HPDE6-E6E7 (cell line): ENCODE data around the gene RIMS1.
A peak's percentile ranks its signal among the peaks of the same experiment; 100 is the strongest.

Experiments used
- DNase-seq: peaks from one replicate; pipeline ENCODE4 v3.0.0; 2011; ENCODE audit warnings: missing footprints; ENCODE audit errors: extremely low spot score

RIMS1 gene

GRCh38 chr6:71886184-71887005 lies at the start of gene RIMS1:
RIMS1 (plus strand) TSS chr6:71886550; CDS start chr6:71887024, 474 bp downstream.
- DNase-seq, result no peak

DNA sequence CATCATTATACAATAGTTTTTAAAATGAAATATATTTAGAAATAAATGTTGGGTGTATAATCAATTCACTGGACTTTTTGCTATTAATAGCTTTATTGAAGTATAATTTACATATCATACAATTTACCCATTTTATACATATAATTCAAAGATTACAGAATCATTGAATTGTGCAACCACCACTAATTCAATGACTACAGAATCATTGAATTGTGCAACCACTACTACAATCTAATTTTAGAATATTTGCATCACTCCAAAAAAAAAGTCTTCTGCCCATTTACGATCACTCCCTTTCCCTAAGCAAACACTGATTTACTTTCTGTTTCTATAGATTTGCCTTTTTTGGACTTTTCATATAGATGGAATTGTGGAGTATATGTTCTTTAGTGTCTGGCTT lies 35.1 kb upstream of the RIMS1 start:
- DNase-seq, result no peak

GRCh38 chr6:71852948-71853347 lies 33.4 kb upstream of the RIMS1 start:
- no peak for DNase-seq

DNA sequence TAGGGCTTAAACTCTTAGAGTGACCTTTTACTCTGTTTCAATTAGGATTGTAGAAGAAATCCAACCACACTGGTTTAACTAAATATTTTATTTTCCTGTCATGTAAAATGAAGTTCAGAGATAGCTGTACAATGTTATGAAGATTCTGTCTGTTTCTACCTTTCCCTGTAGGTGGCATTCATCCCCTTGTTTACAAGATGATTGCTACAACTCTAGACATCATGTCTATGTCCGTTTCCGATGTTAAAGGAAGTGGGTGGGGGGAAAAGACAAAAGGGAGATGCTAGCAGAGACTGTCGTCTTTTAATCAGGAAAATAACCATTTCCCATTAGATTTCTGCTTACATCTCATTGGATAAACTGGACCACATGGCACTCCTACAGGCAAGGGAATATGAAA lies 30.9 kb upstream of the RIMS1 start:
- DNase-seq, result peak; percentile 7

DNA sequence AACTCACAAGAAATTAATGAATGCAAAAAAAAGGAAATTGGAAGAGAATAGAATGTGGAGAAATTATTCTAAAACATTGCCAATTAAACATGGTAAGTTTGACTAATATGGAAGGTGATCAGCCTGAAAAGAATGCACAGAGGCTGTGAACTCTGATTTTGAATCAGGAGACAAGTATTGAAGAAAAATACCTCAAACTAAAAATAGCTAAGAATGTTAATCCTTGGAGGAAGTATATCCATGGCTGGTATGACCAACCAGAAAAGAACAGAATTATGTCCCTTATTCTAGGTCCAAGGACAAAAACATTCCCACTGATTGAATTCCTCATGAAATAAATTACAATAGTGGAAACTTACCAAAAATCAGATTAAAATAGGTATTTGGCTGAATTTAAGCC lies 7.3 kb upstream of the RIMS1 start:
- no peak for DNase-seq

- DNase-seq, result no peak
These were observed 825 bp downstream of the RIMS1 start for GRCh38 chr6:71887006-71887743.

DNA sequence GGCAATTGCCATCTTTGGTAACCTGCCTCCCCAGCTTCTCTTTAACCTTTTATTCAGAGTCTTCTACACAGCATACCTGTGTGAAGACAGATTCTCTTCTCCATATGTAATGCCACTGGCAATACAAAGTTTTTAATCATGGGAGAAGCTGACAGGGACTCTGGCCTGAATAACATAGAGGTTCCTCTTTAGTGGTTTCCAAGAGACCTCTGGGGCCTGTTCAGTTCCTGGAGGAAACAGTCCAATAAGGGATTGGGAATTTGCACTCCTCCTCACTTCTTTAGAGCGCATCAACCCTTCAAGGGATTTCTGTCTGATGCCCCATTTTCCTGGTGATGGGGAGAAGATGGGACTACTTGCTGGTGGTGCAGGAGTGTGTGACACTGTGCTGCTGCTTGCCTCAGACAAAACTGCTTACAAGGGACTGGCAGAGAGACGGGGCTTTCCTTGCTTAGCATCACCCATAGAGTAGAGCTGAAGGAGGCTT lies 1.4 kb downstream of the RIMS1 start:
- DNase-seq, result no peak

GRCh38 chr6:71888756-71889340 lies 2.5 kb downstream of the RIMS1 start:
- DNase-seq, result no peak

GRCh38 chr6:71889366-71889765 lies 3.0 kb downstream of the RIMS1 start:
- no peak for DNase-seq

- DNase-seq, result no peak
These were observed 6.3 kb downstream of the RIMS1 start for GRCh38 chr6:71892641-71893040.

DNA sequence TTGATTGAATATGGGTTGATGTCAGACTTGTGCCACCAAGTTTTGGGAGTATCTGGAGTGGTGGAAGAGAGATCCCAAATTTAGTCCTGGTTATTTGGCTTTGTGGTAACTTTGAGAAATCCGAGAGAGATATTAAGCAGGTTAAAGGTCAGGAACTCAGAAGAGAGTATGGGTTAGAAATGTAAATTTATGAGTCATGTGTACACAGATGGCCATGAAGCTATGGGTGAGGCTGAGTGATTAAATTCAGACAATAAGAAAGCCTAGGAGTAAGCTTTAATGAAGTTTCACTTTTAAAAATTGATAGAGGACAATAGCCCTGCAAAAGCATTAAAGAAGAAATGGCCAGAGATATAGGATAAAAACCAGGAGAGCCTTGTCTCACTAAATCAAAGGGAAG lies 14.3 kb downstream of the RIMS1 start:
- no peak for DNase-seq

GRCh38 chr6:71902261-71902660 lies 15.9 kb downstream of the RIMS1 start:
- no peak for DNase-seq

GRCh38 chr6:71906813-71907212 lies 20.5 kb downstream of the RIMS1 start:
- DNase-seq, result no peak

- no peak for DNase-seq
These were observed 21.9 kb downstream of the RIMS1 start for GRCh38 chr6:71908162-71908765.

DNA sequence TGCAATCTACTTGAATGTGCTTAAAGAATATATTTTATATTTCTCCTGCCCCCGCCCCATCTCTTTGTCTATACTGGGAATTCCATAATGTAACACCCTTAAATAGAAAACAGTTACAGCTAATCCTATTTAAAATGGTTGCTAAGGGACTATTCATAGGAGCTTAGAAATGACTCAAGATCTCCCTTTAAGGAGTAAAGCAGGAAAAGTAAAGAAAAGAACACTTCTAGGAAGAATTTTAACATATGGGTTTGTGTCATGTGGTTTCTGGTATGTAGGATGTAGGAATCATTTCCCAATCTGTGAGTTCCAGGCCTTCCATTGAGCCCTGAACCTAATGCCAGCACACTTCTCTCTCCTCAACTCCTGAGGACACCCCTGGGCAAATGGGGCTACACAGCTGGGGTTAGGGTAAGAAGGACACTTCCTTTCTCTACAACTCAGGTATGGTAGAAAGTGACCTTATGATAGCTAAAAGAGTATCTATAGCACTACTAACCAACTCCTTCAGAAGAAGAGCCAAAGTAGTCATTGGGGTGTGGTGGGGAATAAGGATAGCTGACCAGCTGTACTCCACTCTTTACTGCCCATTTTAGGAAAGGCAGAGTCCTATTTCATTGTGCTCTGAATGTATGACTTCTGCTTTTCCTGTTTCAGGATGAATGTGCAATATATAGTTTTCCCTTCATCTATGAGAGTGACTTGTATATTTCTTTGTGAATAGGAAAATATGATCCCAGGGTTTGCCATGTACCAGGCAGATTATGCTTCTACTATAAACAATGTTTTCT lies 27.3 kb downstream of the RIMS1 start:
- no peak for DNase-seq

GRCh38 chr6:71929047-71929446 lies 42.7 kb downstream of the RIMS1 start:
- DNase-seq, result no peak

DNA sequence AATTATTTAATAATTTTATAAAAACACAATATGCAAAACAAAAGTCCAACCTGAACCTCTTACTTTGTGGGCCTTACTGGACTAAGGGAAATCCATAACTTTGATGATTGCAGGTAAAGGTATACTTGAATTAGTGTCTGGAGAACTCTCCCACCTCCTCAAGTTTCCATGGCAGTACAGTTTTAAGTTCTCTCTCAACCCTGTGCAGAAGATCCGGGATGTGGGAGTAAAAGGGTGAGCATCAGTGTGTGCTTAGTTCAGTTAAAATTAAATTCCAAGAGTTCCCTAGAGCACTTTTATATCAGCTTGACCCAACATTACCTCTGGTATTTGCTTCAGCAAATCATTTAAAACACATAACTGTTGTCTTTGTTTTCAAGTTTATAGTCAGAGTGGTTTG lies 47.5 kb downstream of the RIMS1 start:
- DNase-seq, result no peak

GRCh38 chr6:71965404-71965803 lies 79.1 kb downstream of the RIMS1 start:
- DNase-seq, result no peak

- DNase-seq, result peak; percentile 4
These were observed 81.1 kb downstream of the RIMS1 start for GRCh38 chr6:71967436-71967835.

- DNase-seq, result no peak
These were observed 91.5 kb downstream of the RIMS1 start for GRCh38 chr6:71977884-71978283.

DNA sequence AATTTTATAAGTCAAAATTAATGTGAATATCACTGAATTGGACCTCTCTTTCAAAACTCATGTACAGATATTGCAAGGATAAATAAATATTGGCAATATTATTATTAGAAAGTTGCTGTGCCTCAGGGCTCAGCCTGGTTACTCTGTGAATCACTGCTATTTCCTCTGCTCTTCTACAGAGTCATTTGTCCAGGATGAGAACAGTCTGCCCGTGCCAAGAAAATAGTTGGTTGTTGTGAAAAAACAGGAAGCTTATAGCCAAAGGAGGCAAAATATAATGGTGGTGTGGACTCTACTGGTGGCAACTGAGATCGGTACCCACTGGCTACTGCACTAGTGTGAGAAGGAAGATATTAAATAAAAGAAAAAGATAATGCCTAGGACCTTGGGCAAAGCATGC lies 93.6 kb downstream of the RIMS1 start:
- peak; percentile 34 for DNase-seq
